Adrenal gland (tissue), 5 donors: ENCODE measurements around the gene SEH1L.

Experiments used
- POLR2A ChIP-seq, 2 donors: fragments of 450-650 bp; IDR thresholded peaks; one replicate each; pipeline ENCODE4 v1.6.1; 2017; ENCODE audit warnings: antibody characterized with exemption in 2 of 2, mild to moderate bottlenecking in 2 of 2, moderate library complexity in 1 of 2
- TF ChIP-seq, protein P1 (sequence below), 6 experiments: fragments of 450-650 bp in 4 of 6; fragments of 200-600 bp in 2 of 6; sonication (generic) in 1 of 6; IDR thresholded peaks; 1 replicate in 5 of 6; 2 replicates in 1 of 6; pipeline versions ENCODE4 v1.5.1 to v1.8.0; 2016 to 2021; ENCODE audit warnings: antibody characterized with exemption in 6 of 6, mild to moderate bottlenecking in 2 of 6, moderate library complexity in 1 of 6
- donor health status: DM: no; HTN: no; CAD: no.

DNA sequence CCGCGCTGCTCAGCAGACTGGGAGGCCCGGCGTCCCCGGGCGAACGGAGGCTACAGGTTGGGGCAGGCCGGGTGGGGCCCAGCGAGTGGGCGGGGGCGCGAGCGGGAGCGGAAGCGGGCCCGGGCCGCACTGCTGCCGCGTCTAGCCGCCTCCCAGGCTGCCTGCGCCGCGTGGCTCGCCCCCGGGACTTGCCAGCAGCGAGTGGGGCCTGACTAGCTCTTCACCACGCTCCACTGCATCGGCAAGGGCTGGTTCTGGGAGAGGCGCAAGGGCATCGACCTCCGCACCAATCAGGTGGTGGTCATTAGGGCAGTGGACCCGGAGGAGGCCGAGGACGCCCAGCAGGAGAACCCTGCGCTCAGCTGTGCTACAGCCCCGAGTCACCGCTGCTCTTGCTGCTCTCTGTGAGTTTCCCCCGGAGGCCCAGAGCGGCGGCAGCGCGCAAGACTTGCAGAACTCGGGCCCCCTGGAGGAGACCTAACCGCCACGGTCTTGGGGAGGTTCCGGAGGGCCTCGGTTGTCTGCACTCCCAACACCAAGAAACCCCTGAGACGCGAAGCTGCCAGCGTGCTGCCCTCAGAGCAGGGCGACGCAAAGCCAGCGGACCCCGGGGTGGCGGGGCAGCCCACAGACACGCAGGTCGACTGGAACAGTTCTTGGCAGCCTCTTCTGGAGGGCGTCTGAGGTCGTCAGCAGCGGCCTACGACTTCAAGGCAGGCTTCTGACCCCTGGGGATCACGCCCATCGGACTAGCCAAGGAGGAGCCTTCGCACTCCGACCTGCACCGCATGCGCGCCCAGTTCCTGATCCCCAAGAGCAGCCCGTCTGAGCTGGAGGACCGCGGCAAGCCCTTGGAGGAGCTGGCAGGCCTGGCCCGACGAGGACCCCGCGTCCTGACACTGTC is 36.5 kb upstream of the SEH1L start:
- no peak for TF ChIP-seq POLR2A (IDR thresholded peaks at IDR 0.05)
- TF ChIP-seq, protein P1, sequence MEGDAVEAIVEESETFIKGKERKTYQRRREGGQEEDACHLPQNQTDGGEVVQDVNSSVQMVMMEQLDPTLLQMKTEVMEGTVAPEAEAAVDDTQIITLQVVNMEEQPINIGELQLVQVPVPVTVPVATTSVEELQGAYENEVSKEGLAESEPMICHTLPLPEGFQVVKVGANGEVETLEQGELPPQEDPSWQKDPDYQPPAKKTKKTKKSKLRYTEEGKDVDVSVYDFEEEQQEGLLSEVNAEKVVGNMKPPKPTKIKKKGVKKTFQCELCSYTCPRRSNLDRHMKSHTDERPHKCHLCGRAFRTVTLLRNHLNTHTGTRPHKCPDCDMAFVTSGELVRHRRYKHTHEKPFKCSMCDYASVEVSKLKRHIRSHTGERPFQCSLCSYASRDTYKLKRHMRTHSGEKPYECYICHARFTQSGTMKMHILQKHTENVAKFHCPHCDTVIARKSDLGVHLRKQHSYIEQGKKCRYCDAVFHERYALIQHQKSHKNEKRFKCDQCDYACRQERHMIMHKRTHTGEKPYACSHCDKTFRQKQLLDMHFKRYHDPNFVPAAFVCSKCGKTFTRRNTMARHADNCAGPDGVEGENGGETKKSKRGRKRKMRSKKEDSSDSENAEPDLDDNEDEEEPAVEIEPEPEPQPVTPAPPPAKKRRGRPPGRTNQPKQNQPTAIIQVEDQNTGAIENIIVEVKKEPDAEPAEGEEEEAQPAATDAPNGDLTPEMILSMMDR (IDR thresholded peaks at IDR 0.05) = no peak
